HEK293 (cell line): ENCODE results near the gene TSTD2.

Source experiments
- CTCF ChIA-PET: fragments of 350-600 bp; formaldehyde crosslinking; extraction: SDS; loops from one replicate; lab custom pipeline; 2021; ENCODE audit warnings: antibody characterized with exemption; lab: Yijun Ruan, JAX
- POLR2A ChIA-PET: fragments of 300-600 bp; formaldehyde crosslinking; extraction: SDS; loops from one replicate; lab custom pipeline; 2020; ENCODE audit warnings: antibody characterized with exemption, inconsistent platforms; lab: Yijun Ruan, JAX
- H3K27ac ChIP-seq: fragments of 200-500 bp; sonication (Bioruptor generic); 2 replicates; pipeline ENCODE4 v1.5.1; 2014; ENCODE audit warnings: low read depth, low read length, control low read depth, inconsistent platforms; ENCODE audit errors: extremely low read depth
- H3K36me3 ChIP-seq, 2 experiments: fragments of 200-500 bp in 1 of 2; sonication (Bioruptor generic) in 1 of 2; 1 replicate in 1 of 2; 2 replicates in 1 of 2; pipeline ENCODE4 v1.5.1; 2014 to 2017; ENCODE audit warnings: inconsistent platforms in 2 of 2, low read length in 2 of 2; ENCODE audit not compliant: control insufficient read depth in 2 of 2, insufficient read depth in 1 of 2
- H3K4me1 ChIP-seq: fragments of 200-500 bp; sonication (Bioruptor generic); 2 replicates; pipeline ENCODE4 v1.5.1; 2014; ENCODE audit warnings: mild to moderate bottlenecking, low read length, inconsistent platforms; ENCODE audit not compliant: control insufficient read depth, insufficient read depth
- H3K4me3 ChIP-seq: 2 replicates; pipeline ENCODE4 v1.5.1; 2011; ENCODE audit warnings: low read depth, mild to moderate bottlenecking, control low read depth, low read length, moderate library complexity
- H3K9me3 ChIP-seq: fragments of 200-500 bp; sonication (Bioruptor generic); 2 replicates; pipeline ENCODE4 v1.5.1; 2014; ENCODE audit warnings: low read depth, low read length, inconsistent platforms; ENCODE audit not compliant: control insufficient read depth, insufficient read depth
- GFI1B ChIP-seq: fragments of 450-650 bp; formaldehyde crosslinking; IDR thresholded peaks from 2 replicates; pipeline ENCODE4 v1.5.1; 2016; ENCODE audit warnings: missing biosample characterization, missing genetic modification characterization
- GLIS1 ChIP-seq: fragments of 450-650 bp; formaldehyde crosslinking; IDR thresholded peaks from 2 replicates; pipeline ENCODE4 v1.5.1; 2016; ENCODE audit warnings: missing biosample characterization, missing genetic modification characterization
- HOXC10 ChIP-seq: sonication (generic); formaldehyde crosslinking; IDR thresholded peaks from 2 replicates; pipeline ENCODE4 v1.8.1; 2023; ENCODE audit warnings: mild to moderate bottlenecking, missing genetic modification reagents
- KLF8 ChIP-seq: fragments of 450-650 bp; formaldehyde crosslinking; IDR thresholded peaks from 2 replicates; pipeline ENCODE4 v1.5.1; 2016; ENCODE audit warnings: missing biosample characterization, missing genetic modification characterization
- MYNN ChIP-seq: fragments of 450-650 bp; formaldehyde crosslinking; IDR thresholded peaks from 2 replicates; pipeline ENCODE4 v1.5.1; 2016; ENCODE audit warnings: missing biosample characterization, missing genetic modification characterization, borderline replicate concordance
- SCRT1 ChIP-seq: fragments of 450-650 bp; formaldehyde crosslinking; IDR thresholded peaks from 2 replicates; pipeline ENCODE4 v1.5.1; 2016; ENCODE audit warnings: missing biosample characterization, missing genetic modification characterization, borderline replicate concordance
- SCRT2 ChIP-seq: fragments of 450-650 bp; formaldehyde crosslinking; IDR thresholded peaks from 2 replicates; pipeline ENCODE4 v1.5.1; 2016; ENCODE audit warnings: missing biosample characterization, missing genetic modification characterization
- ZBTB1 ChIP-seq: fragments of 450-650 bp; formaldehyde crosslinking; IDR thresholded peaks from 2 replicates; pipeline ENCODE4 v1.5.1; 2016; ENCODE audit warnings: missing biosample characterization, missing genetic modification characterization
- ZBTB20 ChIP-seq: fragments of 450-650 bp; formaldehyde crosslinking; IDR thresholded peaks from 2 replicates; pipeline ENCODE4 v1.5.1; 2016; ENCODE audit warnings: missing biosample characterization, missing genetic modification characterization
- ZEB2 ChIP-seq: fragments of 450-650 bp; formaldehyde crosslinking; IDR thresholded peaks from 2 replicates; pipeline ENCODE4 v1.5.1; 2016; ENCODE audit warnings: missing biosample characterization, missing genetic modification characterization
- ZIC2 ChIP-seq: fragments of 450-650 bp; formaldehyde crosslinking; IDR thresholded peaks from 2 replicates; pipeline ENCODE4 v1.5.1; 2016; ENCODE audit warnings: missing biosample characterization, missing genetic modification characterization
- ZNF211 ChIP-seq: fragments of 450-650 bp; formaldehyde crosslinking; IDR thresholded peaks from 2 replicates; pipeline ENCODE4 v1.5.1; 2016; ENCODE audit warnings: low read depth, missing biosample characterization, missing genetic modification characterization
- ZNF223 ChIP-seq: fragments of 450-650 bp; formaldehyde crosslinking; IDR thresholded peaks from 2 replicates; pipeline ENCODE4 v1.5.1; 2016; ENCODE audit warnings: missing biosample characterization, missing genetic modification characterization
- ZNF23 ChIP-seq: fragments of 450-650 bp; formaldehyde crosslinking; IDR thresholded peaks from 2 replicates; pipeline ENCODE4 v1.5.1; 2016; ENCODE audit warnings: missing biosample characterization, missing genetic modification characterization, borderline replicate concordance
- ZNF544 ChIP-seq: fragments of 450-650 bp; formaldehyde crosslinking; IDR thresholded peaks from 2 replicates; pipeline ENCODE4 v1.5.0; 2017; ENCODE audit warnings: missing biosample characterization, missing genetic modification characterization
- ZNF549 ChIP-seq: fragments of 450-650 bp; IDR thresholded peaks from 2 replicates; pipeline ENCODE4 v1.5.1; 2018; ENCODE audit warnings: missing biosample characterization, missing genetic modification characterization, mild to moderate bottlenecking, inconsistent platforms, moderate library complexity
- ZNF555 ChIP-seq: fragments of 450-650 bp; formaldehyde crosslinking; conservative IDR thresholded peaks from 2 replicates; pipeline ENCODE4 v1.5.1; 2017; ENCODE audit warnings: missing biosample characterization, mild to moderate bottlenecking, missing genetic modification characterization, inconsistent platforms
- ZNF585B ChIP-seq: fragments of 450-650 bp; formaldehyde crosslinking; IDR thresholded peaks from 2 replicates; pipeline ENCODE4 v1.5.1; 2016; ENCODE audit warnings: missing biosample characterization, missing genetic modification characterization
- ZNF777 ChIP-seq: fragments of 450-650 bp; formaldehyde crosslinking; IDR thresholded peaks from 2 replicates; pipeline ENCODE4 v1.5.1; 2017; ENCODE audit warnings: missing biosample characterization, missing genetic modification characterization, borderline replicate concordance
- TF ChIP-seq, protein P1 (sequence below): fragments of 450-650 bp; formaldehyde crosslinking; IDR thresholded peaks from 2 replicates; pipeline ENCODE4 v1.5.1; 2016; ENCODE audit warnings: missing biosample characterization, missing genetic modification characterization, borderline replicate concordance
- TF ChIP-seq, protein P2 (sequence below): fragments of 450-650 bp; formaldehyde crosslinking; IDR thresholded peaks from 2 replicates; pipeline ENCODE4 v1.5.1; 2016; ENCODE audit warnings: missing biosample characterization, missing genetic modification characterization
- TF ChIP-seq, protein P3 (sequence below): fragments of 450-650 bp; formaldehyde crosslinking; IDR thresholded peaks from 2 replicates; pipeline ENCODE4 v1.5.1; 2017; ENCODE audit warnings: missing biosample characterization, missing genetic modification characterization
- TF ChIP-seq, protein P4 (sequence below): fragments of 450-650 bp; formaldehyde crosslinking; IDR thresholded peaks from 2 replicates; pipeline ENCODE4 v1.5.1; 2017; ENCODE audit warnings: missing biosample characterization, missing genetic modification characterization
- TF ChIP-seq, protein P5 (sequence below): fragments of 450-650 bp; formaldehyde crosslinking; IDR thresholded peaks from 2 replicates; pipeline ENCODE4 v1.5.1; 2017; ENCODE audit warnings: missing biosample characterization, missing genetic modification characterization
- TF ChIP-seq, protein P6 (sequence below): fragments of 450-650 bp; formaldehyde crosslinking; IDR thresholded peaks from 2 replicates; pipeline ENCODE4 v1.5.1; 2016; ENCODE audit warnings: missing biosample characterization, missing genetic modification characterization, low read depth

TSTD2 gene

DNA sequence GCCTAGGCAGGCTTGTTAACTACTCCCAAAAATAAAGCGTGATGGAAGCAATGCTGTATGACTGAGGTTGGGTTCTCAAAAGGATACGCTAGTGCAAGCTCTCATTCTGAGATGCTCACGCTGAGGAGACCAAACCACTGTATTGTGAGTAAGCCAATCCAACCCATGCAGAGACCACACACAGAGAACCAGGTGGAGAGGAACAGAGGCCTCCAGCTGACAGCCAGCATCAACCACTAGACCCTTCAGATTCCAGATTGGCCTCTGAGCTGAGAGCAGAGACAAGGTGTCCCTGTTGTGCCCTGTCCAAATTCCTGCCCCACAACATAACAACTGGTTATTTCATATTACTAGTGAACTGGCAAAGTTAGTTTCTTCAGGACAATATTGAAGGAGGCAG, 4.5 kb downstream of the TSTD2 start:
- POLR2A ChIA-PET: no interaction called here
- no peaks in the 10 kb centered on the region for H3K9me3 ChIP-seq
- CTCF ChIA-PET: interaction anchor here (0.6 to 3.1 kb wide), 5 partner anchors 13 to 233 kb away, joined by 3 to 20 read pairs (median 11); no protein-coding TSS in a partner anchor

DNA sequence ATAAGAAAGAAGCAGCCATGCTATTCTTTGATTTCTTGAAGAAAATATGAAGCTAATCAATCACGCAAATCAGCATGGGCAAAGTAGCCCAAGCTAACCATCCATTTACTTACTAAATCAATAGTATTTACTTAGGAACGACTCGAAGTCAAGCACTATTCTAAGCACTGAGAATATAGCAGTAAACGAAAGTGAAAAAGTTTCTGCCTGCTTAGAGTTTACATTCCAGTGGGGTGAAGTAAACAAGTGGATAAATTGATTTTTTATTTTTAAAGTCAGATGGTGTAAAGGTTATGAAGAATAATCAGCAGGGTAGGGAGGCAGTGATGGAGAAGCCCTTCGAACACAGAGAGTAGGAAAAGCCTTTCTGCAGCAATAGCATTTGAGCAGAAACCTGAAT, 5.5 kb downstream of the TSTD2 start:
- peaks cover 11 to 39% of the 10 kb centered on the region in 2 experiments for H3K36me3 ChIP-seq
- TF ChIP-seq ZNF549 (no peak), ZNF211 (no peak), ZBTB1 (tag by site-specific recombination) (no peak), ZBTB20 (no peak), SCRT1 (tag by site-specific recombination) (no peak), KLF8 (no peak), HOXC10 (no peak), MYNN (no peak), ZNF23 (tag by site-specific recombination) (no peak), ZNF555 (tag by site-specific recombination) (no peak), ZNF223 (tag by site-specific recombination) (no peak), ZEB2 (tag by site-specific recombination) (no peak), ZNF585B (tag by site-specific recombination) (no peak), ZNF544 (no peak)
- TF ChIP-seq, protein P1, sequence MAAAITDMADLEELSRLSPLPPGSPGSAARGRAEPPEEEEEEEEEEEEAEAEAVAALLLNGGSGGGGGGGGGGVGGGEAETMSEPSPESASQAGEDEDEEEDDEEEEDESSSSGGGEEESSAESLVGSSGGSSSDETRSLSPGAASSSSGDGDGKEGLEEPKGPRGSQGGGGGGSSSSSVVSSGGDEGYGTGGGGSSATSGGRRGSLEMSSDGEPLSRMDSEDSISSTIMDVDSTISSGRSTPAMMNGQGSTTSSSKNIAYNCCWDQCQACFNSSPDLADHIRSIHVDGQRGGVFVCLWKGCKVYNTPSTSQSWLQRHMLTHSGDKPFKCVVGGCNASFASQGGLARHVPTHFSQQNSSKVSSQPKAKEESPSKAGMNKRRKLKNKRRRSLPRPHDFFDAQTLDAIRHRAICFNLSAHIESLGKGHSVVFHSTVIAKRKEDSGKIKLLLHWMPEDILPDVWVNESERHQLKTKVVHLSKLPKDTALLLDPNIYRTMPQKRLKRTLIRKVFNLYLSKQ (tag by site-specific recombination): no peak
- TF ChIP-seq, protein P2, sequence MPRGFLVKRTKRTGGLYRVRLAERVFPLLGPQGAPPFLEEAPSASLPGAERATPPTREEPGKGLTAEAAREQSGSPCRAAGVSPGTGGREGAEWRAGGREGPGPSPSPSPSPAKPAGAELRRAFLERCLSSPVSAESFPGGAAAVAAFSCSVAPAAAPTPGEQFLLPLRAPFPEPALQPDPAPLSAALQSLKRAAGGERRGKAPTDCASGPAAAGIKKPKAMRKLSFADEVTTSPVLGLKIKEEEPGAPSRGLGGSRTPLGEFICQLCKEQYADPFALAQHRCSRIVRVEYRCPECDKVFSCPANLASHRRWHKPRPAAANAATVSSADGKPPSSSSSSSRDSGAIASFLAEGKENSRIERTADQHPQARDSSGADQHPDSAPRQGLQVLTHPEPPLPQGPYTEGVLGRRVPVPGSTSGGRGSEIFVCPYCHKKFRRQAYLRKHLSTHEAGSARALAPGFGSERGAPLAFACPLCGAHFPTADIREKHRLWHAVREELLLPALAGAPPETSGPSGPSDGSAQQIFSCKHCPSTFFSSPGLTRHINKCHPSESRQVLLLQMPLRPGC (tag by site-specific recombination): no peak
- TF ChIP-seq, protein P3, sequence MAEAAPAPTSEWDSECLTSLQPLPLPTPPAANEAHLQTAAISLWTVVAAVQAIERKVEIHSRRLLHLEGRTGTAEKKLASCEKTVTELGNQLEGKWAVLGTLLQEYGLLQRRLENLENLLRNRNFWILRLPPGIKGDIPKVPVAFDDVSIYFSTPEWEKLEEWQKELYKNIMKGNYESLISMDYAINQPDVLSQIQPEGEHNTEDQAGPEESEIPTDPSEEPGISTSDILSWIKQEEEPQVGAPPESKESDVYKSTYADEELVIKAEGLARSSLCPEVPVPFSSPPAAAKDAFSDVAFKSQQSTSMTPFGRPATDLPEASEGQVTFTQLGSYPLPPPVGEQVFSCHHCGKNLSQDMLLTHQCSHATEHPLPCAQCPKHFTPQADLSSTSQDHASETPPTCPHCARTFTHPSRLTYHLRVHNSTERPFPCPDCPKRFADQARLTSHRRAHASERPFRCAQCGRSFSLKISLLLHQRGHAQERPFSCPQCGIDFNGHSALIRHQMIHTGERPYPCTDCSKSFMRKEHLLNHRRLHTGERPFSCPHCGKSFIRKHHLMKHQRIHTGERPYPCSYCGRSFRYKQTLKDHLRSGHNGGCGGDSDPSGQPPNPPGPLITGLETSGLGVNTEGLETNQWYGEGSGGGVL (tag by site-specific recombination): no peak
- TF ChIP-seq, protein P4, sequence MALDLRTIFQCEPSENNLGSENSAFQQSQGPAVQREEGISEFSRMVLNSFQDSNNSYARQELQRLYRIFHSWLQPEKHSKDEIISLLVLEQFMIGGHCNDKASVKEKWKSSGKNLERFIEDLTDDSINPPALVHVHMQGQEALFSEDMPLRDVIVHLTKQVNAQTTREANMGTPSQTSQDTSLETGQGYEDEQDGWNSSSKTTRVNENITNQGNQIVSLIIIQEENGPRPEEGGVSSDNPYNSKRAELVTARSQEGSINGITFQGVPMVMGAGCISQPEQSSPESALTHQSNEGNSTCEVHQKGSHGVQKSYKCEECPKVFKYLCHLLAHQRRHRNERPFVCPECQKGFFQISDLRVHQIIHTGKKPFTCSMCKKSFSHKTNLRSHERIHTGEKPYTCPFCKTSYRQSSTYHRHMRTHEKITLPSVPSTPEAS (tag by site-specific recombination): no peak
- TF ChIP-seq, protein P5, sequence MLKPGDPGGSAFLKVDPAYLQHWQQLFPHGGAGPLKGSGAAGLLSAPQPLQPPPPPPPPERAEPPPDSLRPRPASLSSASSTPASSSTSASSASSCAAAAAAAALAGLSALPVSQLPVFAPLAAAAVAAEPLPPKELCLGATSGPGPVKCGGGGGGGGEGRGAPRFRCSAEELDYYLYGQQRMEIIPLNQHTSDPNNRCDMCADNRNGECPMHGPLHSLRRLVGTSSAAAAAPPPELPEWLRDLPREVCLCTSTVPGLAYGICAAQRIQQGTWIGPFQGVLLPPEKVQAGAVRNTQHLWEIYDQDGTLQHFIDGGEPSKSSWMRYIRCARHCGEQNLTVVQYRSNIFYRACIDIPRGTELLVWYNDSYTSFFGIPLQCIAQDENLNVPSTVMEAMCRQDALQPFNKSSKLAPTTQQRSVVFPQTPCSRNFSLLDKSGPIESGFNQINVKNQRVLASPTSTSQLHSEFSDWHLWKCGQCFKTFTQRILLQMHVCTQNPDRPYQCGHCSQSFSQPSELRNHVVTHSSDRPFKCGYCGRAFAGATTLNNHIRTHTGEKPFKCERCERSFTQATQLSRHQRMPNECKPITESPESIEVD: no peak
- ChIA-PET POLR2A (no interaction called here), CTCF (interaction anchor here (0.5 to 3.1 kb wide), 5 partner anchors 9 to 159 kb away, joined by 4 to 20 read pairs (median 11); no protein-coding TSS in a partner anchor)
- H3K4me1 ChIP-seq: no peaks in the 10 kb centered on the region
- H3K9me3 ChIP-seq: no peaks in the 10 kb centered on the region
- no peak overlapping the region for H3K4me3 ChIP-seq
- no peak overlapping the region for H3K27ac ChIP-seq

More for the DNA sequence above, 4.5 kb downstream of the TSTD2 start:
- Histone ChIP-seq H3K4me3 (no peak overlapping the region), H3K27ac (no peak overlapping the region), H3K4me1 (no peaks in the 10 kb centered on the region), H3K36me3 (peaks cover 8 to 28% of the 10 kb centered on the region in 2 experiments)
- TF ChIP-seq GFI1B (tag by site-specific recombination) (no peak), SCRT2 (no peak), ZNF777 (tag by site-specific recombination) (no peak), ZIC2 (tag by site-specific recombination) (peak; percentile 57), GLIS1 (tag by site-specific recombination) (peak; percentile 85)
- TF ChIP-seq, protein P6, sequence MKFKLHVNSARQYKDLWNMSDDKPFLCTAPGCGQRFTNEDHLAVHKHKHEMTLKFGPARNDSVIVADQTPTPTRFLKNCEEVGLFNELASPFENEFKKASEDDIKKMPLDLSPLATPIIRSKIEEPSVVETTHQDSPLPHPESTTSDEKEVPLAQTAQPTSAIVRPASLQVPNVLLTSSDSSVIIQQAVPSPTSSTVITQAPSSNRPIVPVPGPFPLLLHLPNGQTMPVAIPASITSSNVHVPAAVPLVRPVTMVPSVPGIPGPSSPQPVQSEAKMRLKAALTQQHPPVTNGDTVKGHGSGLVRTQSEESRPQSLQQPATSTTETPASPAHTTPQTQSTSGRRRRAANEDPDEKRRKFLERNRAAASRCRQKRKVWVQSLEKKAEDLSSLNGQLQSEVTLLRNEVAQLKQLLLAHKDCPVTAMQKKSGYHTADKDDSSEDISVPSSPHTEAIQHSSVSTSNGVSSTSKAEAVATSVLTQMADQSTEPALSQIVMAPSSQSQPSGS (tag by site-specific recombination): no peak
